Loucy (cell line): Measurements from ENCODE around the gene SUSD2.

Source experiments
- EZH2phosphoT487 ChIP-seq: fragments of 200-600 bp; IDR thresholded peaks from 2 replicates; pipeline ENCODE4 v1.6.1; 2018; ENCODE audit warnings: antibody characterized with exemption, mild to moderate bottlenecking, moderate library complexity, borderline replicate concordance
- TF ChIP-seq, protein P1 (sequence below): fragments of 200-600 bp; sonication (generic); conservative IDR thresholded peaks from 2 replicates; pipeline ENCODE4 v1.5.1; 2014; ENCODE audit warnings: mild to moderate bottlenecking, antibody characterized with exemption, low read length

DNA sequence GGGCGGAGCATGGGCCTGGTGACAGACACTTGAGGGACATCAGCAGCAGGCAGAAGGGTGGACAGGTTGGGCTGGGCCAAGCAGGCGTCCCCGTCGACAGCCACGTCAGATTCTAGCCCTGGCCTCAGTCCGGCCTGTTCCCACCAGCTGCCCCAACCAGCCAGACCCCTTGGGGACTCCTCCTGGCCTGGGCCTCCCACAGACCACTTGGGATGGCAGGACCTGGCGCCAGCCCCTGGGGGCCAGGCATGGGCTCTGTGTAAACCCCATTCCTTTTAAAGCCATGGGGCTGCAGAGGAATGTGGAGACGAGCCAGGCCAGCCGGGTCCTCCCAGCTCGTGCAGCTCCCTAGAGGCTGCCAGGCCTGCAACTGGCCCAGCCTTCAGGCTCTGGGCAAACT lies 4.7 kb upstream of the SUSD2 start:
- no peak for TF ChIP-seq EZH2phosphoT487
- TF ChIP-seq, protein P1, sequence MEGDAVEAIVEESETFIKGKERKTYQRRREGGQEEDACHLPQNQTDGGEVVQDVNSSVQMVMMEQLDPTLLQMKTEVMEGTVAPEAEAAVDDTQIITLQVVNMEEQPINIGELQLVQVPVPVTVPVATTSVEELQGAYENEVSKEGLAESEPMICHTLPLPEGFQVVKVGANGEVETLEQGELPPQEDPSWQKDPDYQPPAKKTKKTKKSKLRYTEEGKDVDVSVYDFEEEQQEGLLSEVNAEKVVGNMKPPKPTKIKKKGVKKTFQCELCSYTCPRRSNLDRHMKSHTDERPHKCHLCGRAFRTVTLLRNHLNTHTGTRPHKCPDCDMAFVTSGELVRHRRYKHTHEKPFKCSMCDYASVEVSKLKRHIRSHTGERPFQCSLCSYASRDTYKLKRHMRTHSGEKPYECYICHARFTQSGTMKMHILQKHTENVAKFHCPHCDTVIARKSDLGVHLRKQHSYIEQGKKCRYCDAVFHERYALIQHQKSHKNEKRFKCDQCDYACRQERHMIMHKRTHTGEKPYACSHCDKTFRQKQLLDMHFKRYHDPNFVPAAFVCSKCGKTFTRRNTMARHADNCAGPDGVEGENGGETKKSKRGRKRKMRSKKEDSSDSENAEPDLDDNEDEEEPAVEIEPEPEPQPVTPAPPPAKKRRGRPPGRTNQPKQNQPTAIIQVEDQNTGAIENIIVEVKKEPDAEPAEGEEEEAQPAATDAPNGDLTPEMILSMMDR = no peak
